ENCODE results near the gene GSTM3. TPM values are rescaled to one million over a fixed set of nuclear protein-coding genes. Genes with fewer than 3 reads are reported as not detected.
"Not testable (repeated sequence)": the region's sequence is repeated elsewhere in the genome, so short reads cannot be mapped to it uniquely, and the experiment has no call there.

GSTM3 gene
- total and polyA plus RNA-seq, 4 donors, result 11.0 to 39.5 (median 22.9) TPM

DNA sequence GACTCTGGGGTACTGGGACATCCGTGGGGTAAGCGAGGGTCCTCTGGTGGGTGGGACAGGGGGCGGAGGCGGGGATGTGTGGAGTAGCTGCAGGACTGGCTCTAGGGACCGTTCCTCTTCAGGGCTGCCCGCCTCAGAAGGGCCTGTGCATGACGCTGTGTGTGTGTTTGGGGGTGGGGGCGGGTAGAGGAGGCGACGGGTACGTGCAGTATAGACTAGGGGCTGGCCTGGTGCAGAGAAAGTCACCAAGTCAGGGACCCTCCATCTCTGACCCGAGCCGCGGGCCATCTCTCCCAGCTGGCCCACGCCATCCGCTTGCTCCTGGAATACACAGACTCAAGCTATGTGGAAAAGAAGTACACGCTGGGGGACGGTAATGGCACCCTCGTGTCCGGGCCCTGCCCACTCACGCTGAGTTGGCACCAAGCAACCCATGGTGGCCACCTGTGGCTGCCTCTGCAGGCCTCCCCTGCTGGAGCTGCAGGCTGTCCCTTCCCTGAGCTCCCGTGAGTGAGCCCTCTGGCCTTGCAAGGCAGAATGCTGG, 28.4 kb downstream of the GSTM3 start:
- H3K9ac ChIP-seq (ENCODE audit: insufficient read depth in 1 of 2, low read length in 2 of 2), result no peak overlapping the region
- no peak for ATAC-seq (ENCODE audit: insufficient read depth, low FRiP score)
- H3K27me3 ChIP-seq (ENCODE audit: control insufficient read depth in 3 of 3, insufficient read depth in 3 of 3, low read length in 2 of 3), result no peaks in the 10 kb centered on the region
- no peak overlapping the region for H3K27ac ChIP-seq (ENCODE audit: low read depth in 1 of 2, low read length in 1 of 2)
- TF ChIP-seq, protein P1, sequence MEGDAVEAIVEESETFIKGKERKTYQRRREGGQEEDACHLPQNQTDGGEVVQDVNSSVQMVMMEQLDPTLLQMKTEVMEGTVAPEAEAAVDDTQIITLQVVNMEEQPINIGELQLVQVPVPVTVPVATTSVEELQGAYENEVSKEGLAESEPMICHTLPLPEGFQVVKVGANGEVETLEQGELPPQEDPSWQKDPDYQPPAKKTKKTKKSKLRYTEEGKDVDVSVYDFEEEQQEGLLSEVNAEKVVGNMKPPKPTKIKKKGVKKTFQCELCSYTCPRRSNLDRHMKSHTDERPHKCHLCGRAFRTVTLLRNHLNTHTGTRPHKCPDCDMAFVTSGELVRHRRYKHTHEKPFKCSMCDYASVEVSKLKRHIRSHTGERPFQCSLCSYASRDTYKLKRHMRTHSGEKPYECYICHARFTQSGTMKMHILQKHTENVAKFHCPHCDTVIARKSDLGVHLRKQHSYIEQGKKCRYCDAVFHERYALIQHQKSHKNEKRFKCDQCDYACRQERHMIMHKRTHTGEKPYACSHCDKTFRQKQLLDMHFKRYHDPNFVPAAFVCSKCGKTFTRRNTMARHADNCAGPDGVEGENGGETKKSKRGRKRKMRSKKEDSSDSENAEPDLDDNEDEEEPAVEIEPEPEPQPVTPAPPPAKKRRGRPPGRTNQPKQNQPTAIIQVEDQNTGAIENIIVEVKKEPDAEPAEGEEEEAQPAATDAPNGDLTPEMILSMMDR (IDR thresholded peaks at IDR 0.05; ENCODE audit: control extremely low read depth, extremely low read depth), result no peak
- peaks cover 0 to 2% (median 0%) of the 10 kb centered on the region in 4 donors for H3K36me3 ChIP-seq (ENCODE audit: control insufficient read depth in 4 of 4, insufficient read depth in 4 of 4, low read length in 4 of 4)
- H3K4me1 ChIP-seq (ENCODE audit: control insufficient read depth in 5 of 5, insufficient read depth in 5 of 5, low read length in 5 of 5), result peaks cover 0 to 3% (median 0%) of the 10 kb centered on the region in 5 donors
- H3K9me3 ChIP-seq (ENCODE audit: control insufficient read depth in 4 of 4, insufficient read depth in 3 of 4, low read length in 3 of 4), result no peaks in the 10 kb centered on the region
- no peak for DNase-seq
- 42 to 49% methylated on average over 22 of the region's 22 CpGs for WGBS, 2 donors
- H3K4me3 ChIP-seq, result no peak overlapping the region

DNA sequence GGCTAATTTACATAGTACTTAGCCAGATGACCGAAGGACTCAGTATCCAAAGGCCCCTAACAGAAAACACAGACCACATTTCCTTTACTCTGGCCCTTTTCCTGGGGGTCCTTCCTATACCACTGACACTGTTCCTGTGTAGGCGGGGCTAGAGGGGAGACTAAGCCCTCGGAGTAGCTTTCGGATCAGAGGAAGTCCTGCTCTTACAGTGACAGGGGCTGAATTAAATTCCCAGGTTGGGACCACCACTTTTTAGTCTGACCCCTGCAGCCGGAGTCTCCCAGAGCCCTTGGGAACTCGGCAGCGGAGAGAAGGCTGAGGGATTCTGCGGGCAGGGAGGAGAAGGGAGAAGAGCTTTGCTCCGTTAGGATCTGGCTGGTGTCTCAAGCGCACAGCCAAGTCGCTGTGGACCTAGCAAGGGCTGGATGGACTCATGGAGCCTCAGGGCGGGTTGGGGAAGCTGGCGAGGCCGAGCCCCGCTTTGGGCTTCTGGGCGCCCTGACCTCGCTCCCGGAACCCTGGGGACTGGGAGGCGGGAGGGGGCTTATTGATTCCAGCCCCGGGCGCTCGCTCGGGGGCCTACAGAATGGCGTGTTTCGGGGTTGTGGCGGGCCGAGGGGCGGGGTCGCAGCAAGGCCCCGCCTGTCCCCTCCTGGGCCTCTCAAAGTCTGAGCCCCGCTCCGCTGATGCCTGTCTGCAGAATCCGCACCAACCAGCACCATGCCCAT, 29.1 kb downstream of the GSTM3 start, which contains the start of gene GSTM5:
Gene GSTM5 (plus strand): TSS at position 659 of the 728 bp plus-strand sequence. CDS start 62 bp downstream, at position 721.
- not testable (repeated sequence) for H3K9me3 ChIP-seq (ENCODE audit: control insufficient read depth in 4 of 4, insufficient read depth in 3 of 4, low read length in 3 of 4); H3K27me3 ChIP-seq (ENCODE audit: control insufficient read depth in 3 of 3, insufficient read depth in 3 of 3, low read length in 2 of 3); H3K36me3 ChIP-seq (ENCODE audit: control insufficient read depth in 4 of 4, insufficient read depth in 4 of 4, low read length in 4 of 4); H3K27ac ChIP-seq (ENCODE audit: low read depth in 1 of 2, low read length in 1 of 2); H3K4me3 ChIP-seq; H3K4me1 ChIP-seq (ENCODE audit: control insufficient read depth in 5 of 5, insufficient read depth in 5 of 5, low read length in 5 of 5); H3K9ac ChIP-seq (ENCODE audit: insufficient read depth in 1 of 2, low read length in 2 of 2)
- peak; percentile 69 to 75 (median 71) for DNase-seq
- peak; percentile 34 for ATAC-seq (ENCODE audit: insufficient read depth, low FRiP score)
- 17 to 29% methylated on average over 33 of the region's 33 CpGs for WGBS, 2 donors

DNA sequence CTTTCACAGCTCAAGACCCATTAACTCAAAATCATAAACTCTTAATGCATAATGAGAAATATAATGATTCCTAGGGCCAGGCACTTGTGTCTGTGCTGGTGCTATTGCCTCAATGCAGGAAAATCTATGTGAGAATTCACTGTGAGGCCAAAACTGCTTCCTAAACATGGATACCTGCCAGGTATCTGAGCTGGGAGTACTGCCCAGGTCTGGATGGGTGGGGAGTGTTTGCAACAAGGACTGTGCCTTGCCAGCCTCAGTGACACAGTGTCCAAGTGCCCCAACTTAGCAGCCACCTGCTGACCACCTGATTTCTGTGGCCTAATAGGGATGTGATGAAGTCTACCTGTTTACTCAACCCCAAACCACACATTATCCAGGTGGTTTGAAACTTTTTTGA, 31.0 kb downstream of the GSTM3 start:
- not testable (repeated sequence) for H3K9me3 ChIP-seq (ENCODE audit: control insufficient read depth in 4 of 4, insufficient read depth in 3 of 4, low read length in 3 of 4); H3K27ac ChIP-seq (ENCODE audit: low read depth in 1 of 2, low read length in 1 of 2); H3K4me3 ChIP-seq; DNase-seq; H3K4me1 ChIP-seq (ENCODE audit: control insufficient read depth in 5 of 5, insufficient read depth in 5 of 5, low read length in 5 of 5); H3K27me3 ChIP-seq (ENCODE audit: control insufficient read depth in 3 of 3, insufficient read depth in 3 of 3, low read length in 2 of 3); H3K36me3 ChIP-seq (ENCODE audit: control insufficient read depth in 4 of 4, insufficient read depth in 4 of 4, low read length in 4 of 4); H3K9ac ChIP-seq (ENCODE audit: insufficient read depth in 1 of 2, low read length in 2 of 2); ATAC-seq (ENCODE audit: insufficient read depth, low FRiP score)

DNA sequence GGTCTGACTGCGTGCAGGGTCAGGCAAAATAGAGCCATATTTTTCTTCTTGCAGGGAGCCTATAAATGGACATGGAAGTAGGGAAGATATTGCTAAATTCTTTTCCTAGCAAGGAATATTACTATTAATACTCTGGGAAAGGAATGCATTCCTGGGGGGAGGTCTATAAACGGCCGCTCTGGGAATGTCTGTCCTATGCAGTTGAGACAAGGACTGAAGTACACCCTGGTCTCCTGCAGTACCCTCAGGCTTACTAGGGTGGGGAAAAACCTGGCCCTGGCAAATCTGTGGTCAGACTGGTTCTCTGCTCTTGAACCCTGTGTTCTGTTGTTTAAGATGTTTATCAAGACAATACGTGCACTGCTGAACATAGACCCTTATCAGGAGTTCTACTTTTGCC, 31.9 kb downstream of the GSTM3 start:
- ATAC-seq (ENCODE audit: insufficient read depth, low FRiP score); H3K27me3 ChIP-seq (ENCODE audit: control insufficient read depth in 3 of 3, insufficient read depth in 3 of 3, low read length in 2 of 3); H3K9me3 ChIP-seq (ENCODE audit: control insufficient read depth in 4 of 4, insufficient read depth in 3 of 4, low read length in 3 of 4); H3K9ac ChIP-seq (ENCODE audit: insufficient read depth in 1 of 2, low read length in 2 of 2); H3K36me3 ChIP-seq (ENCODE audit: control insufficient read depth in 4 of 4, insufficient read depth in 4 of 4, low read length in 4 of 4); H3K4me3 ChIP-seq; H3K27ac ChIP-seq (ENCODE audit: low read depth in 1 of 2, low read length in 1 of 2); H3K4me1 ChIP-seq (ENCODE audit: control insufficient read depth in 5 of 5, insufficient read depth in 5 of 5, low read length in 5 of 5): not testable (repeated sequence)
- DNase-seq, result peak in 1 of 3 donors; percentile 0
- 76 to 90% methylated on average over 4 of the region's 4 CpGs for WGBS, 2 donors

DNA sequence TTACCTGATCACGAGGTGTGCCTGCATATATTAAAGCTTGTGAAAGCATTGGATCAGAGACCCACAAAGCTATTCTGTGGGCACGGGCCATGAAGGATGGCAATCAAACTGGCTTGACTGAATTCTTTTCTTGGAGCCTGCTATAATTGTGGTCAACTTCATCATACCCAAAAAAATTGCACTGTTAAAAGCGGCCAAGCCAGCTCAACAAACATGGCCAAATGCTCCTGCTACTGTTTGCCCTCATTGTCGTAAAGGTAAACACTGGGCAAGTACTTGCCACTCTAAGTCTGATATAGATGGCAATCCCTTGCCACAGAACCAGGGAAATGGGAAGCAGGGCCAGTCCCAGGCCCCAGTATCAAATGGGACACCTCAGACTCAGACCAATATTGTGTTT, 35.4 kb downstream of the GSTM3 start:
- peaks cover 0 to 4% (median 0%) of the 10 kb centered on the region in 4 donors for H3K36me3 ChIP-seq (ENCODE audit: control insufficient read depth in 4 of 4, insufficient read depth in 4 of 4, low read length in 4 of 4)
- WGBS, 2 donors, result 79 to 93% methylated on average over 4 of the region's 4 CpGs
- TF ChIP-seq, protein P1 (IDR thresholded peaks at IDR 0.05; ENCODE audit: control extremely low read depth, extremely low read depth), result no peak
- peak in 1 of 3 donors; percentile 0 for DNase-seq
- H3K4me1 ChIP-seq (ENCODE audit: control insufficient read depth in 5 of 5, insufficient read depth in 5 of 5, low read length in 5 of 5), result peaks cover 0 to 3% (median 0%) of the 10 kb centered on the region in 5 donors
- H3K27me3 ChIP-seq (ENCODE audit: control insufficient read depth in 3 of 3, insufficient read depth in 3 of 3, low read length in 2 of 3), result no peaks in the 10 kb centered on the region
- no peak overlapping the region for H3K27ac ChIP-seq (ENCODE audit: low read depth in 1 of 2, low read length in 1 of 2)
- ATAC-seq (ENCODE audit: insufficient read depth, low FRiP score), result no peak
- no peak overlapping the region for H3K9ac ChIP-seq (ENCODE audit: insufficient read depth in 1 of 2, low read length in 2 of 2)
- H3K9me3 ChIP-seq (ENCODE audit: control insufficient read depth in 4 of 4, insufficient read depth in 3 of 4, low read length in 3 of 4), result no peaks in the 10 kb centered on the region
- no peak overlapping the region for H3K4me3 ChIP-seq

All from lung (tissue), 12 donors.